ENCODE results near the gene IGDCC3. TPM values are rescaled to one million over a fixed set of nuclear protein-coding genes. Genes with fewer than 3 reads are reported as not detected.

Gene IGDCC3
- total RNA-seq, 1 donor from 2014 or later: 125 TPM

- peak; percentile 22 for DNase-seq (ENCODE audit: low spot score, unreplicated experiment)
- peaks cover 53% of the 10 kb centered on the region for H3K27me3 Mint-ChIP-seq
- no peaks in the 10 kb centered on the region for H3K36me3 Mint-ChIP-seq (ENCODE audit: insufficient read depth)
- TF ChIP-seq CTCF (IDR thresholded peaks at IDR 0.05; ENCODE audit: unreplicated experiment): no peak
- H3K4me3 Mint-ChIP-seq (ENCODE audit: low read depth): peak overlapping the region; percentile 79
- H3K4me1 Mint-ChIP-seq (ENCODE audit: low read depth): peaks cover 33% of the 10 kb centered on the region
- H3K9me3 Mint-ChIP-seq (ENCODE audit: low read depth): no peaks in the 10 kb centered on the region
- peak overlapping the region; percentile 94 for H3K27ac Mint-ChIP-seq
Measured at GRCh38 chr15:65421360-65422215, 43.8 kb upstream of the IGDCC3 start.

- peak overlapping the region; percentile 79 for H3K4me3 Mint-ChIP-seq (ENCODE audit: low read depth)
- DNase-seq (ENCODE audit: low spot score, unreplicated experiment): no peak
- no peaks in the 10 kb centered on the region for H3K9me3 Mint-ChIP-seq (ENCODE audit: low read depth)
- no peak for TF ChIP-seq CTCF (IDR thresholded peaks at IDR 0.05; ENCODE audit: unreplicated experiment)
- no peak overlapping the region for H3K27ac Mint-ChIP-seq
- H3K36me3 Mint-ChIP-seq (ENCODE audit: insufficient read depth): no peaks in the 10 kb centered on the region
- H3K27me3 Mint-ChIP-seq: peaks cover 54% of the 10 kb centered on the region
- H3K4me1 Mint-ChIP-seq (ENCODE audit: low read depth): peaks cover 30% of the 10 kb centered on the region
Measured at GRCh38 chr15:65420975-65421359, 43.2 kb upstream of the IGDCC3 start.

GRCh38 chr15:65418596-65418995, 40.8 kb upstream of the IGDCC3 start:
- H3K27me3 Mint-ChIP-seq: peaks cover 42% of the 10 kb centered on the region
- DNase-seq (ENCODE audit: low spot score, unreplicated experiment): no peak
- TF ChIP-seq CTCF (IDR thresholded peaks at IDR 0.05; ENCODE audit: unreplicated experiment): no peak
- no peaks in the 10 kb centered on the region for H3K36me3 Mint-ChIP-seq (ENCODE audit: insufficient read depth)
- peaks cover 35% of the 10 kb centered on the region for H3K4me1 Mint-ChIP-seq (ENCODE audit: low read depth)
- H3K27ac Mint-ChIP-seq: no peak overlapping the region
- no peak overlapping the region for H3K4me3 Mint-ChIP-seq (ENCODE audit: low read depth)
- H3K9me3 Mint-ChIP-seq (ENCODE audit: low read depth): no peaks in the 10 kb centered on the region

- H3K27ac Mint-ChIP-seq: no peak overlapping the region
- no peak overlapping the region for H3K4me3 Mint-ChIP-seq (ENCODE audit: low read depth)
- no peaks in the 10 kb centered on the region for H3K36me3 Mint-ChIP-seq (ENCODE audit: insufficient read depth)
- peaks cover 33% of the 10 kb centered on the region for H3K27me3 Mint-ChIP-seq
- no peak for TF ChIP-seq CTCF (IDR thresholded peaks at IDR 0.05; ENCODE audit: unreplicated experiment)
- peaks cover 29% of the 10 kb centered on the region for H3K4me1 Mint-ChIP-seq (ENCODE audit: low read depth)
- DNase-seq (ENCODE audit: low spot score, unreplicated experiment): no peak
- H3K9me3 Mint-ChIP-seq (ENCODE audit: low read depth): no peaks in the 10 kb centered on the region
Measured at GRCh38 chr15:65416845-65417416, 39.1 kb upstream of the IGDCC3 start.

- no peak for DNase-seq (ENCODE audit: low spot score, unreplicated experiment)
- H3K4me1 Mint-ChIP-seq (ENCODE audit: low read depth): peaks cover 23% of the 10 kb centered on the region
Measured at GRCh38 chr15:65414841-65415621, 37.2 kb upstream of the IGDCC3 start.

More at GRCh38 chr15:65414841-65415621, 37.2 kb upstream of the IGDCC3 start:
- Mint-ChIP-seq H3K27ac (peak overlapping the region; percentile 37), H3K27me3 (peaks cover 30% of the 10 kb centered on the region), H3K36me3 (ENCODE audit: insufficient read depth) (no peaks in the 10 kb centered on the region), H3K4me3 (ENCODE audit: low read depth) (no peak overlapping the region), H3K9me3 (ENCODE audit: low read depth) (no peaks in the 10 kb centered on the region)
- peak; percentile 11 for TF ChIP-seq CTCF (IDR thresholded peaks at IDR 0.05; ENCODE audit: unreplicated experiment)

Measured in progenitor cell of endocrine pancreas (in vitro differentiated cells).